NCI-H345 (cell line): ENCODE results near the gene ABO.
"Not testable (repeated sequence)": the region's sequence is repeated elsewhere in the genome, so short reads cannot be mapped to it uniquely, and the experiment has no call there.

Experiments used
- DNase-seq: peaks from one replicate; lab custom pipeline; 2025; lab: John Stamatoyannopoulos, UW

The ABO gene

DNA sequence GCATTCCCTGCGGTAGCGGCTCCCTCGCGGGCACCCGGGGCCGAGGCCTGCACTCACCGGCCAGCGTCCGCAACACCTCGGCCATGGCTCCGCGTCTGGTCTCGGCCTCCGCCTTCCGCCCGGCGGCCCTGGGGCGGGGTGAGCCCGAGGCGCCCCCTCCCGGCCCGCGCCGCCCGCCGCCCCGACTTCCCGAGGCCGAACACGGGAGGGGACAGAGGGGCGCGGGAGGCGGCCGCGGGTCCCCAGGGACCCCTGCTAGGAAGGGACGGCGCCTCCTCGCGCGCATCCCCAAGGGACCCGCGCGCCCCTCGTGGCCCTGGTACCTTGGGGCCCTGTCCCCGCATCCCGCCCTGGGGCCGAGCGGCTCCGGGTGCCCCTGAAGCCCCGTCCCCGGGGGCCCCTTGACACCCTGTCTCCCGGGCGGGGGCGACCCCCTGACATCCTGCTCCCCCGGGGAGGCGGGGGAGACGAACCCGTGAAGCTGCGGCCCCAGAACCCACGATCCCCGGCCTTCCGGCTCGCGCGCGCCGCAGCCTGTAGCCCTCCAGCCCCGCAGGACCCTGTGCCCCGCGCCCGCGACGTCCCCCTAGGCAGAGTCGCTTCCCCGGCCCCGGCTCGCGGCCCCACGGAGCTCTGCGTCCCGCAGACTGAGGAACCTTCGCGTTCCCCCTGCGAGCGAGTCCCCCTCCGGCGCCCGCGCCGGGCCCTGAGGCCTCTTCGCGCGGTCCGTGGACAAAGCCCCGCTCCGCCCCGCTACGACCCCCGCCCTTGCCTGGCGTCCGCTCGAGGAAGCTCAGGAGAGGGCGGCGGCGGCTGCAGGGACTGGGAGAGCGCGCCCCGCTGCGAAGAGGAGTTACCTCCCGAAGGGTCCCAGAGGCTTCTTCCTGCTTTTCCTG lies at the start of gene ABO:
ABO (minus strand) TSS at position 97 of the 896 bp plus-strand sequence.
- no peak for DNase-seq

DNA sequence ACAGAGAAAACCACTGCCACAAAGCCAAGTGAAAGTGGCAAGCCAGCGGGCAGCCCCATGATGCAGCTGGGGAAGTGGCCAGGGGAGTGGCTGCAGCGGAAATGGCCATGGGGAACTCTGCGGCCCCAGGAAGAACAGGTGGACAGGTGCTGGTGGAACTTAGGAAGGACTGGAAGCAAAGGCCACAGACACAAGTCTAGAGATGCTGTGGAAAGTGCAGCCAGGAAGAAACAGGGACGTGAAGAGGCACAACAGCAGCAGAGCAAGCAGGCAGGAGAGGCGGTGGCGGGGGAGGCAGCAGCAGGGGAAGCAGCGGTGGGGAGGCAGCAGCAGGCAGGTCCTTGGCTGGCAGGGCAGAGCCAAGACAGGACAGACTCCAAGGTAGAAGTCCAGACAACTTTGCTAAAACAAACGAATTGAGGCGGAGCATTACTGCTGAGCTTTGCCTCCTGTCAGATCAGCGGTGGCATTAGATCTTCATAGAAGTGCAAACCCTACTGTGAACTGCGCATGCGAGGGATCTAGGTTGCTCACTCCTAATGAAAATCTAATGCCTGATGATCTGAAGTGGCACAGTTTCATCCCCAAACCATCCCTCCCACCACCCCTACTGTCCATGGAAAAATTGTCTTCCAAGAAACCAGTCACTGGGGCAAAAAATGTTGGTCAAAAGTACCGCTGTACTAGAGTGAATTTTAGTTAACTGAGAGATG lies 49.1 kb upstream of the ABO start:
- DNase-seq, result no peak

DNA sequence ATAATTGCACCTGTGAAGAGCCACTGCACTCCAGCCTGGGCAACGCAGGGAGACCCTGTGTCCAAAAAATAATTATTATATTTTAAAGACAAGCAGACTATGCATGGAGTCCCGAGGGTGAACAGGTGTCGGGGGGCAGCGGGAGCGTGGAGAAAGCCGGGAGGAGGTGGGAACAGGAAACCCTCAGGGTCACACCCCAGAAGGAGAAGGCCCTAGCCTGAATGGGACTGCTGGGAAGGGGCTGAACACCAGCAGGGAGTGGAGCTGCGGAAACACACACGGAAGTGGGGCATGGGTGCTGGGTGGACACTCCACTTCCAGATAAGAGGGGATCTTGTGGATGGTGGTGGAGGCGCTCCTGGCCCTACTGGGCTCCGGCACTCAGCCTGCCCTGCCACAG lies 48.2 kb upstream of the ABO start:
- DNase-seq, result no peak

DNA sequence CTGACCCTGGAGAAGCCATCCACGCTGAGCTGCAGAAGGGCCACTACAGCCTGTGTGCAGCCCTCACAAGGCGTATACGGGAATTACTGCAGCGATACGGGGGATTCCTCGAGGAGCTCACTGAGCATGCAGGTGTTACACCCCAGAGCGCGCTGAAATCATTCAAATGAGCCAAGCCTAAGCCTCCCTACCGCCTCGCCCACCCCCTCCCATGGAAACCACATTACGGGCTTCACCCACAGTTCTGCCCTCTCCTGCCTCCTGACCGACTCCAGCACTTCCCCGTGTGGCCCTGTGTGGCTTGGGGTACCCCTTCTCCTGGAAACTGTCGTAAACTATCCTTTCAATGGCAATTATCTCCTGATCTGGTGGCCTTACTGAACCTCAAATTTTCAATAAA lies 47.7 kb upstream of the ABO start:
- DNase-seq, result no peak

DNA sequence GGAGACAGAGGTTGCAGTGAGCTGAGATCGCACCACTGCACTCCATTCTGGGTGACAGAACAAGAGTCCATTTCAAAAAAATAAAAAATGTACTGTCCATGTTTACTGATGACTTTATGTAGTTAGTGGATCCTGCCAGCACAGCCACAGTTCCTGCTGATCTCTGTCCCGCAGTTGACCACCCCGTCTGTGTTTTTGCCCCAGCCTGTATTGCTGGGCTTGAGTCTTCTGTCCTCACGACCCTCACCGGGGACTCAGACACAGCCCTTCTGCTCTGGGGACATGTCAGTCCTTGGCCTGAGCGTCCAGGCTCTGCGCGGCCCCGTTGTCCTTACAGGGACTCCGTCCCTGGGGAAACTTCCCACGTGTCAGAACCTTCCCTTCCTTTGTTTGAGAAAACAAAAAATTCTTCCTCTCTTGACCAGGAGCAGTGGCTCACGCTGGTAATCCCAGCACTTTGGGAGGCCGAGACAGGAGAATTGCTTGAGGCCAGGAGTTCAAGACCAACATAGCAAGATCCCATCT lies 46.5 kb upstream of the ABO start:
- no peak for DNase-seq

DNA sequence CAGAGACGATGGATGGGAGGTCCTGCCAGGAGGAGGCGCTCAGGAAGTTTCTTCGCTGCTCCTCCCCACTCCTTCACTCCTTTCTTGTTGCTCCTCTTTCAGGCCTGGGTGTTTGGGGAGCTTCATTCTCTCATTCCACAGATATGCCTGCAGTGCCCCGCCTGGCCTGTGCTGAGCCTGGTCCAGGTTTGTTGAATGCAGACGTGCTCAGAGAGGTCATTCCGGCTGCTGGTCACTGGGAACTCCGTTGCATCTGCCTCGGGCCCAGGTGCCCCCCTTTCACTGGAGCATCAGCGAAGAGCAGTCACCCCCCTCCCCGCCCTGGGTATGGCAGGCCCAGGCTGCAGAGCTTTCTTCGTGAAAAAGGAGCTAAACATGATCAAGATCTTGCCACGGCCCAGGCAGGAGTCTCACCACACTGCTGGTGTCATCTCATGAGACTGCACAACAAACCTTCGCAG lies 45.5 kb upstream of the ABO start:
- DNase-seq, result no peak

DNA sequence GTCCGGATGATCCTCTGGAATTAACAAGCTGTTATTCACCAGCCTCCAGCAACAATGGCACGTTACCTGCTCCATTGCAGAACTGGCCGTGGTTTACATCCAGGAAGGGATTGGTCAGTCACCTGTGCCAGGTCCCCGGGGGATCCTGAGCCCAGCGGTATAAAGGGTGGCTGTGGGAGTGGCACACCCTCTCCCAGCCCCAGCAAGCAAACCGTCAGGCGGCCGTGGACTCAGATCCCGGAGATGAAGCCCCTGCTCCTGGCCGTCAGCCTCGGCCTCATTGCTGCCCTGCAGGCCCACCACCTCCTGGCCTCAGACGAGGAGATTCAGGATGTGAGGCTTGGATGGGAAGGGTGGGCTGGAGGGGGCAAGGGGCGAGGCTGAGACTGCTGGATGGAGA lies 42.5 kb upstream of the ABO start:
- not testable (repeated sequence) for DNase-seq

DNA sequence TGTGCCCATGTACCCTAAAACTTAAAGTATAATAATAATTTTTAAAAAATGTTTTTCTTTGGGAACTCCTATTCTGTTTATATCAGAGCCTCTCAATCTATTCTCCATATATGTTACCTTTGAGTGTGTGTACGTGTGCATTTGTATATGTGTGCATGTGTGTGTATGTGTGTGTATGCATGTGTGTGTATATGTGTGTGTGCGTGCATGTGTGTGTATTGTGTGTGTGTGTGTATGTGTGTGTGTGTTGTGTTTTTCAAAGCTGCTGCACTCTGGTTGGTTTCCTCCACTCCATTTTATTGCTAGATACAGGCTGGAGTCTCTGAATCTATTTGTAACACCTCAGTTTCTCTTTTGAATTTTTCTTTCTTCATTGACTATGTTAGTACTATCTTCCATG lies 41.0 kb upstream of the ABO start:
- DNase-seq, result no peak

DNA sequence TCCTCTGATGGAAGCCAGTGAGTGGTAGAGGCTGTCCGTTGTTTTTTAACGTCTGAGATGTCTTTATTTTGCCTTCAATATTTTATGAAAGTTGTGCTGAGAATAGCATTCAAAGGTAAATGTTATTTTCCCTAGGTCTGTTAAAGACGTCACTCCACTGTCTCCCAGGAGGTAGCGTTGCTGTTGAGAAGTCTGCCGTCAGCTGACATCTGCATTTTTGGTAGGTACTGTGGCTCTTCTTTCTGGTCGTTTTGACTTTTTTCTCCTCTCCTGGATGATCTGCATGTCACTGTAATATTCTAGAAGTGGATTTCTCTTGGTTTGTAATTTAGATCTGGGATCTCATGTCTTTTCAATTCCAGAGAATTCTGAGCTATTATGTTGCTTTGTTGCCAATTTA lies 34.6 kb upstream of the ABO start:
- no peak for DNase-seq

DNA sequence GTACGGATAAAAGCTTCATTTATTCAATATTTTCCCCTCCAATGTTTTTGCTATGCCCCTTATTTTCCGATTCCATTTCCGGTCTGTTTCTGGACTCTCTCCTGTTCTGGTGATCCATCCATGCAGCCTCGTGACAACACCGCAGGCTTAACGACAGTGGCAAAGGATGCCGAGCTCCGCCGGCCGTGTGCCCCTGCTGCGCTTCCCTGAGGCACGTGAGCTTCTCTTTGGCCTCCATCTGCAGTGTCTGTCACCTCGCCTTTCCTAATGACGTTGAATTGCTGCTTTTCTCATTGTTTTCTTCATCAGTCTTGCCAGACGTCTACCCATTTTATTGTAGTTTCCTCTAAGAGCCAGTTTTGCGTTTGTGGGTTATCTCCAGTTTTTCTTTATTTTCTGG lies 32.3 kb upstream of the ABO start:
- DNase-seq, result no peak

DNA sequence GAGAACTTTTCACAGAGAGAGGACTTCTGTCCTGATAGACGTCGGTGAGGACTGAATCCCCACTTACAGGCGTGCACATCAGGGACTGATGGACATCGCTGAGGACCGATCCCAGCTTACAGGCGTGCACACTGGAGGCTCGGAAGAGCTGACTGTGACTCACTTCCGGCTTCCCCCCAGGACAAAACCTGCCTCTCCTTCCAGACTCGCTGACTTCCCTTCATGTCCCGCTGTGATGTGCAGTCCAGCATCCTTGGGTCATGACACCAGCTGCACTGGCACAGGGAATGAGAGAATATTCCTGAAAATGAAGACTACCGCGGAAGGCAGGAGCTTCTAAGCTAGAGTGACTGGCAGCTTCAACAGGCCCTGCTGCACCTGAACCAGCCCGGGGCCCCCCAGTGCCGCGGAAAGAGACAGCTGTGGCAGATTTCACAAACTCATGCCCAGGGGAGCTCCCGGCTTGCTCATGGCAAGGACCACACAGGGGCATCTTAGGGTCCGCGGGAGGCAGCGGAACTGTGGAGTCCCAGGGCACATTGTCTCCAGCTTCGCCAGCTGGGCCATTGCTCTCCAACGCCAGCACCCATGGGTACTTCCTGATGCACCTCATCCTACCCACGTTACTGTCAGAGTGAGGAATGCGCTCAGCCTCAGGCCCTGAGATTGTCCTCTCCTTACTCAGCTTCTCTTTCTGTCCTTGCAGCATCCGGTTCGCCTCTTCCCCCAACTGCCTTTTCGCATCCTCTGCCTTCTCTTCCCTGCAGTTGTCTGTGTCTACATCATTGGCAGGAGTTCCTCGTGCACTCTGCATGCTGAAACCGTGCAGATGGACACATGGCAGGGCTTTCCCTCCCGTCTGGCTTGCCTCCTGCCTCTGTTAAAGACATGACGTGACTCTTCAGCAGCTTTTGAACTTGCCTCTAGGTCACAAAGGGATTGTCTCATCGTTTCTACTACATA lies 31.5 kb upstream of the ABO start:
- no peak for DNase-seq

DNA sequence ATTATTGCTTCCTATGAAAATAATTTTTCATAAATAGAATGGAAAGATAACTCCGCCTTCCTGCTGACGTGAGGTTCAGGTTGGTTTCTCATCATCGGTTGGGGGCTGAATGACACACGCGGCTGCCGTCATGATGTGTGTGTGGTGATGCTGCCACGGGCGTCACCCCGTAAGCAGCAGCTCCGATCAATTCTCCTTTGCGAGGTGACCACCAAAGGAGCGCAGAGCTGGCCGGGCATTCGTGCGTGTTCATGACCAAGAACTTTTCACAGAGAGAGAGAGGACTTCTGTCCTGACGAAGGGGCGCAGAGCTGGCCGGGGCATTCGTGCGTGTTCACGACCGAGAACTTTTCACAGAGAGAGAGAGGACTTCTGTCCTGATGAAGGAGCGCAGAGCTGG lies 30.7 kb upstream of the ABO start:
- DNase-seq, result no peak

DNA sequence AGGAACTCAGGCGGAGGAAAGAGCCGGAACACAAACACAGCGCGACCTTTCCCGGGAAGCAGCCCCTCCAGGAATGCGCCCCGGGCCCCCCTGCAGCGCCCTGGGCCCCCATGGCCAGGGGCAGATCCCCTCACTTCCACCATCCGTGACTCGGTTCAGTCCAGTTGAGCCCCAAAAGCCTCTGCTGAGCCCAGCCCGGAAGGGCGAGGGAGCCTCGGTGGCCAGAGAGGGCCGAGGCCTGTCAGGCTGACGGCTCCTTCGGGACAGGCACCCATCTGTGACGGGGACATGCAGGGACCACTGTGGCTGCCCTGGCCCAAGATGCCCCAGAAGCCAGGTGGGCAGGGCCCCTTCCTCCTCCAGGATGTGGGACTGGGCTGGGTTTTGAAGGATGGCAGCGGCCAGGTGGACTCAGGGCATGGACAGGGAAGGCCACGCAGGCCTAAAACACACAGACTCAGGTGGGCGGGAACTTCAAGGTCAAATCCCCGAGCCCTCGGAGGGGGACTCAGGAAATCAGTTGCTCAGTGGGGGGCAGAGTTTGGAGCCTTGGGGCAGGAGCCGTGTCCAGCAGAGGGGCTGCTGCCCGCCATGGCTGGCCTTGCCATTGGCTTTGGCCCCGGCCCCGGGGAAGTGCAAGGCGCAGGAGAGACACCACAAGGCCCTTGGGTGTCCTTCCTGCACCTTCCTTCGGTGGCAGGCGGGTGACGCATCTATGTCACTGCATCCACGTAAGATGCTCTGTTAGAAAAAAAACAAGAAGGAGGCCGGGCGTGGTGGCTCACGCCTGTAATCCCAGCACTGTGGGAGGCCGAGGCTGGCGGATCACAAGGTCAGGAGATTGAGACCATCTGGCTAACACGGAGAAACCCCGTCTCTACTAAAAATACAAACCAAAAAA lies 29.7 kb upstream of the ABO start:
- DNase-seq, result no peak

DNA sequence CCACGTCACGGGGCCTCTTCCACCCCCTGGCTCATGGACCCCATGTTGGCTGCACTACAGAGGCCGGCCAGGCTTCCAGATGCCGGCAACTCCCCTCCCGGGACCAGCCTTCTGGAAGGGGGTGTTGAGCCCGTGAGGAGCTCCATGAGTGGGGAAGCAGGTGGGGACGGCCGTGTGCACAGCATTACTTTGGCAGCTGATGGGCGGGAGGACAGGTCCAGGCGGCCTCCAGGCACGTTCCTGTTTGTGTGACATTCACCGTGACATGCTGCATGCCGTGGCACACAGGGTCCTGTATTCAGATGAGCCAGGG lies 29.1 kb upstream of the ABO start:
- no peak for DNase-seq

DNA sequence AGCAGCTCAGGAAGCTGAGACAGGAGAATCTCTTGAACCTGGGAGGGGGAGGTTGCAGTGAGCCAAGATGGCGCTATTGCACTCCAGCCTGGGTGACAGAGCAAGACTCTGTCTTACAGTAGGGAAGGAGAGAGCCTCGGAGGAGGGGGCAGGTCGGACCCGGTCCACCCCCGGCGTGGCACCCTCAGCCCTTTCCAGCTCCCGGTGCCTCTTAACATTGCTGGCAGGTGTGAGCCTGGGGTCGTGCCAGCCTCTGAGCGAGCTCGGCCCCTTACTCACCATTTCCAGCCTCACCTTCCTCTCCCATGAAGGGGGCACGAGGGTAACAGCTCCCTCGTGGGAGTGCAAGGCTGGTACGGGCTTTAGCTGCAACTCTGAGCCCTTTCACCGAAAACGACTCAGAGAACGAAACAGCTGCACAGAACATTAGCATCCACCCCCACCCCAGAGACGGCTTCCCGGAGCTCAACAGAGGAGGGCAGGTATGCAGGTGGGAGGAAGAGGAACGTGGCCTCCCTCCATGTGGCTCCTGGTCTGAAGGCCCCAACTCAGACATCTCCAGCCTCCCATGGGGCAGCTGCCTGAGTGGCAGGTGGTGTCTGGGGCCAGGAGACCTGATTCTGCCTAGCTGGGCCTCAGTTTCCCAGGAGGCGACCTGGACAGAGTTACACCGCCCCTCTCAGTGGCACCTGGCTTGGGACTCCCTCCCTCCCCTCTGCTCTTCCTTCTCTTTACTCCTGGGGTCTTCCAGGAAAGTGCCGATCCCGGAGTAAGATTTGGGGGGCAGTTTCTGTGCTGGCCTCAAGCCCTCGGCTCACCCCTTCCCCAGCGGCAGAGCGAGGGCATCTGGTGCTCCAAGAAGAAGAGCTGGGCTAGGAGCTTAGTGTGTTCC lies 28.5 kb upstream of the ABO start:
- no peak for DNase-seq

DNA sequence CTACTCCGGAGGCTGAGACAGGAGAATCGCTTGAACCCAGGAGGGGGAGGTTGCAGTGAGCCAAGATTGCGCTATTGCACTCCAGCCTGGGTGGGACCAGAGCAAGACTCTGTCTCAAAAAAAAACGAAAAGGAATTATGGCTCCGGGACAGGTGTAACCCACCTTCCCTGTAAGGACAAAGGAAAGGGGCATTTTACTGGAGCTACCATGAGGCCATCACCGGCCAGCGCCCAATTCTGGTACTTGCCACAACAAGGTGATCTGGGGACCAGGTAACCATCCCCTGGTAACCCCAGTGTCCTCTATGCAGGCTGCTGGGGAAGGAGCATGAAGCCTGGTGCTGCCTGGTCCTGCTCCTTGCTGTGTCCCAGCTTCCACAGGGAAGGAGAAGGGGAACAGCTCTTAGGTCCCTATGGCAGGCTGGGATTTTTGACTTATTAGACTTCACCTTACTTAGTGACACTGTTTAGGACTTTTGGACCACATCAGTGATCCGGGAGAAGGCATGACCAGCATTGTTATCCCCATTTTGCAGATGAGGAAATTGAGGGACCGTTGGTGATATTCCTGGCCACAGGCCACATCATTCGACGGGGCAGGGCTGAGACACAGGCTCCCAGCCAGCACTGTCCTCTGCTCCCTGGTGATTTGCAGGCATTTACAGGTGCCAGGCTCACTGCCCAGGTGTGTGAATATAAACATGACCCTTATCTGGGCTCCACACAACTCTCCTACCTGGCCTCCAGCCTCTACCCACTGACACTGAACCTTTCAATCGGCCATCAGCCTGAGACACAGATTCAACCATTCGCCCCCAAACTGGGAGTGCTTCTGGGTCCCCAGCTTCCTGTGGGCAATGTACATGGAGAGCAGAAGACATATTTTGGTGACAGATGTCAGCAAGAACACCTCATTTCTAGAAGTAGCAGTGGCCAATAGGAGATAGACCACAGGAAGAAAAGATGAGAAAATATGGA lies 26.5 kb upstream of the ABO start:
- DNase-seq, result no peak

DNA sequence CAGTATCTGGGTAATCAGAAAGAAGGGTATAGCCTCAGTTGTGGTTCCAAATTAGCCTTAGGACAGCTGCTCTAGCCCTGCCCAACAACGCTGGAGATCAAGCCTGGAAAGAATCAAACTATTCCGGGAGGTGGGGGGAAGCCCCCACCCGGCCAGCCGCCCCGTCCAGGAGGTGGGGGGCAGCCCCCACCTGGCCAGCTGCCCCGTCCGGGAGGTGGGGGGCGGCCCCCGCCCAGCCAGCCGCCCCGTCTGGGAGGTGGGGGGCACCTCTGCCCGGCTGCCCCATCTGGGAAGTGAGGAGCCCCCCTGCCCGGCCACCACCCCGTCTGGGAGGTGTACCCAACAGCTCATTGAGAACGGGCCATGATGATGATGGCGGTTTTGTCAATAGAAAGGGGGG lies 25.0 kb upstream of the ABO start:
- not testable (repeated sequence) for DNase-seq

DNA sequence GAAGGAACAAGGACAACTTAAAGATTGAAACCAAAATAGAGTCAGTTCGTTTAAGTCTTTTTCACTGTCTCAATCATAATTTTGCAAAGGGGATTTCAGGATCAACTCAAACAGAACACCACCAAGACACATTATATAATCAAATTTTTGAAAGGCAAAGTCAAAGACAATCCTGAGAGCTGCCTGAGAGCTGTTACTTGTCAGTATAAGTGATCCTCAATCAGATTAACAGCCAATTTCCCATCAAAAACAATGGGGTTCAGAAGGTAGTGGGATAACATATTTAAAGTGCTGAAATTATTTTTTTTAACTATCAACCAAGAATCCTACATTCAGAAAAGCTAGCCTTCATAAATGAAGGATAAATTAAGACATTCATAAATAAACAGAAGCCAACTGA lies 19.3 kb upstream of the ABO start:
- DNase-seq, result no peak

DNA sequence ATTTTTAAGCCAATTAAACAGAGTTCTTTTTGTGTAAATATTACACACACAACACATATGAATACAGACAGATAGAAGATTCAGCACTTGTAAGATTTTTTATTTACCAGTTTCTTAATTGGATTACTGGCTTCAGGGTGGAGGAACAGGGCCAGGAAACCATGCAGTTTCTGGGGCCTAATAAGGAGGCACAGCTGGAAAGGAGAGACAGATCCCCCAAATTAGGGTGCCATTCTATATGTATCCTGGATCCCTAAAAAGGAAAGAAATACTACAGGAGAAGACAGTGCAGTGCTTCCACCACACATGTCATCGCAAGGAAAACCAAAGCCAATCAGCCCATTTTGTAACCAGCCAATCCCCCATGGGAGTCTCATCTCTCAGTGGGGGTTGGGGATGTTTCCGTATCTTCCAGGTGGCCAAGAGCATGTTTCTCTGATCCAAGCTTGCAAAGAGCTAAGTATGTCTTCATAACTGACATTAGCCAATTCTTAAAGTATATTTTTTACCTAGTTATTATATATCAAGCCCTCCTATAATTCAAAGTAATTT lies 15.8 kb upstream of the ABO start:
- DNase-seq, result no peak
